A549 (cell line): ENCODE data around the gene HMGXB3.

ENCODE experiments used
- EP300 ChIP-seq, 2 experiments: fragments of >200 bp; sonication (Bioruptor Twin); formaldehyde crosslinking; IDR thresholded peaks; 2 replicates in 1 of 2; 3 replicates in 1 of 2; pipeline ENCODE4 v1.6.1; 2016 to 2017
- HDAC2 ChIP-seq: fragments of 200-600 bp; sonication (generic); IDR thresholded peaks from 2 replicates; pipeline ENCODE4 v1.6.1; 2016
- HES2 ChIP-seq: fragments of >200 bp; sonication (Bioruptor Twin); formaldehyde crosslinking; IDR thresholded peaks from 2 replicates; pipeline ENCODE4 v1.6.1; 2016
- HOXB5 ChIP-seq: fragments of 250-450 bp; sonication (Bioruptor Pico); IDR thresholded peaks from 2 replicates; pipeline ENCODE4 v1.5.0; 2020; ENCODE audit warnings: mild to moderate bottlenecking, moderate library complexity
- MYC ChIP-seq: IDR thresholded peaks from 2 replicates; pipeline ENCODE4 v1.6.1; 2012; ENCODE audit warnings: mild to moderate bottlenecking, inconsistent platforms, low read length, improper control_type of control experiment, borderline replicate concordance
- POLR2A ChIP-seq: IDR thresholded peaks from 2 replicates; pipeline ENCODE4 v1.6.1; 2012; ENCODE audit warnings: mild to moderate bottlenecking, low read length
- SMC3 ChIP-seq: fragments of >200 bp; sonication (Bioruptor Twin); formaldehyde crosslinking; IDR thresholded peaks from 3 replicates; pipeline ENCODE4 v1.6.1; 2018; ENCODE audit warnings: inconsistent platforms
- ZFP36 ChIP-seq: fragments of 450-650 bp; IDR thresholded peaks from 2 replicates; pipeline ENCODE4 v1.6.1; 2014; ENCODE audit warnings: borderline replicate concordance; ENCODE audit not compliant: partially characterized antibody
- TF ChIP-seq, protein P1 (sequence below): fragments of >200 bp; sonication (Bioruptor Twin); formaldehyde crosslinking; IDR thresholded peaks from 3 replicates; pipeline ENCODE4 v1.5.1; 2016

- TF ChIP-seq ZFP36 (no peak), SMC3 (no peak), HOXB5 (CRISPR knock-in tag) (no peak), EP300 (IDR thresholded peaks at IDR 0.05) (no peak), HDAC2 (no peak), MYC (no peak), HES2 (no peak), POLR2A (no peak)
- TF ChIP-seq, protein P1, sequence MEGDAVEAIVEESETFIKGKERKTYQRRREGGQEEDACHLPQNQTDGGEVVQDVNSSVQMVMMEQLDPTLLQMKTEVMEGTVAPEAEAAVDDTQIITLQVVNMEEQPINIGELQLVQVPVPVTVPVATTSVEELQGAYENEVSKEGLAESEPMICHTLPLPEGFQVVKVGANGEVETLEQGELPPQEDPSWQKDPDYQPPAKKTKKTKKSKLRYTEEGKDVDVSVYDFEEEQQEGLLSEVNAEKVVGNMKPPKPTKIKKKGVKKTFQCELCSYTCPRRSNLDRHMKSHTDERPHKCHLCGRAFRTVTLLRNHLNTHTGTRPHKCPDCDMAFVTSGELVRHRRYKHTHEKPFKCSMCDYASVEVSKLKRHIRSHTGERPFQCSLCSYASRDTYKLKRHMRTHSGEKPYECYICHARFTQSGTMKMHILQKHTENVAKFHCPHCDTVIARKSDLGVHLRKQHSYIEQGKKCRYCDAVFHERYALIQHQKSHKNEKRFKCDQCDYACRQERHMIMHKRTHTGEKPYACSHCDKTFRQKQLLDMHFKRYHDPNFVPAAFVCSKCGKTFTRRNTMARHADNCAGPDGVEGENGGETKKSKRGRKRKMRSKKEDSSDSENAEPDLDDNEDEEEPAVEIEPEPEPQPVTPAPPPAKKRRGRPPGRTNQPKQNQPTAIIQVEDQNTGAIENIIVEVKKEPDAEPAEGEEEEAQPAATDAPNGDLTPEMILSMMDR: no peak
Observed at GRCh38 chr5:150062216-150062922, 61.8 kb downstream of the HMGXB3 start.
